Suprapubic skin (tissue), 4 donors: ENCODE data around the gene INTS11. TPM values are rescaled to one million over a fixed set of nuclear protein-coding genes. Genes with fewer than 3 reads are reported as not detected.

ENCODE experiments used
- DNase-seq, 2 donors: peaks; one replicate each; pipeline ENCODE4 v3.0.0-alpha.2; 2019; ENCODE audit warnings: low spot score in 2 of 2
- H3K27ac ChIP-seq: fragments of 200-600 bp; sonication (generic); one replicate; pipeline ENCODE4 v1.5.1; 2019
- H3K27me3 ChIP-seq: fragments of 200-600 bp; sonication (generic); one replicate; pipeline ENCODE4 v1.5.1; 2019
- H3K36me3 ChIP-seq: fragments of 200-600 bp; sonication (generic); one replicate; pipeline ENCODE4 v1.5.1; 2019
- H3K4me1 ChIP-seq: fragments of 200-600 bp; sonication (generic); one replicate; pipeline ENCODE4 v1.5.1; 2019
- H3K4me3 ChIP-seq: fragments of 200-600 bp; sonication (generic); one replicate; pipeline ENCODE4 v1.5.1; 2019; ENCODE audit warnings: mild to moderate bottlenecking
- H3K9me3 ChIP-seq: fragments of 200-600 bp; sonication (generic); one replicate; pipeline ENCODE4 v1.5.1; 2019
- CTCF ChIP-seq, 2 donors: fragments of 200-600 bp in 1 of 2; fragments of 450-650 bp in 1 of 2; sonication (generic) in 1 of 2; IDR thresholded peaks; one replicate each; pipeline ENCODE4 v1.5.1; 2016 to 2019; ENCODE audit warnings: antibody characterized with exemption in 2 of 2, mild to moderate bottlenecking in 1 of 2, moderate library complexity in 1 of 2
- EP300 ChIP-seq: sonication (generic); formaldehyde crosslinking; IDR thresholded peaks from one replicate; pipeline ENCODE4 v1.6.1; 2017; ENCODE audit warnings: antibody characterized with exemption
- POLR2A ChIP-seq, 2 donors: fragments of 450-650 bp; IDR thresholded peaks; one replicate each; pipeline ENCODE4 v1.6.1; 2017; ENCODE audit warnings: antibody characterized with exemption in 2 of 2, mild to moderate bottlenecking in 2 of 2, moderate library complexity in 2 of 2
- POLR2AphosphoS5 ChIP-seq, 3 donors: sonication (generic); formaldehyde crosslinking; IDR thresholded peaks; one replicate each; pipeline ENCODE4 v1.6.1; 2017; ENCODE audit warnings: antibody characterized with exemption in 3 of 3
- WGBS: methylation state at CpG from one replicate; pipeline ENCODE4 v1.1.5; 2018; 5-methylcytosine and 5-hydroxymethylcytosine counted together
- total RNA-seq, 4 donors: library from RNA; depleted of rRNA; stranded (reverse); fragments of >200 nt; gene quantifications; one replicate each; pipeline ENCODE4 v1.1.0, GENCODE V29; 2016

INTS11 gene
- total RNA-seq, 4 donors from 2014 or later, result 105 to 242 (median 151) TPM

- WGBS, result 87% methylated on average over 22 of the region's 62 CpGs
- peaks cover 64% of the 10 kb centered on the region for H3K36me3 ChIP-seq
- DNase-seq, result no peak
- no peaks in the 10 kb centered on the region for H3K27me3 ChIP-seq
- no peak for TF ChIP-seq POLR2AphosphoS5 (IDR thresholded peaks at IDR 0.05)
- no peak for TF ChIP-seq CTCF (IDR thresholded peaks at IDR 0.05)
- no peak for TF ChIP-seq POLR2A (IDR thresholded peaks at IDR 0.05)
- TF ChIP-seq EP300, result no peak
- no peak overlapping the region for H3K27ac ChIP-seq
- H3K4me3 ChIP-seq, result no peak overlapping the region
- no peaks in the 10 kb centered on the region for H3K9me3 ChIP-seq
- peaks cover 9% of the 10 kb centered on the region for H3K4me1 ChIP-seq
These were observed 28.1 kb downstream of the INTS11 start for GRCh38 chr1:1296070-1297061.

GRCh38 chr1:1295154-1295923 lies 29.1 kb downstream of the INTS11 start:
- no peak for DNase-seq
- peaks cover 60% of the 10 kb centered on the region for H3K36me3 ChIP-seq
- WGBS, result 97% methylated on average over 18 of the region's 35 CpGs
- H3K27ac ChIP-seq, result no peak overlapping the region
- H3K9me3 ChIP-seq, result no peaks in the 10 kb centered on the region
- peaks cover 20% of the 10 kb centered on the region for H3K4me1 ChIP-seq
- H3K4me3 ChIP-seq, result no peak overlapping the region
- TF ChIP-seq POLR2AphosphoS5 (IDR thresholded peaks at IDR 0.05) (no peak), EP300 (no peak), POLR2A (IDR thresholded peaks at IDR 0.05) (no peak), CTCF (IDR thresholded peaks at IDR 0.05) (no peak)
- H3K27me3 ChIP-seq, result no peaks in the 10 kb centered on the region

- no peaks in the 10 kb centered on the region for H3K9me3 ChIP-seq
- no peak for DNase-seq
- peaks cover 51% of the 10 kb centered on the region for H3K36me3 ChIP-seq
- H3K27ac ChIP-seq, result no peak overlapping the region
- no peak for TF ChIP-seq EP300
- TF ChIP-seq POLR2A (IDR thresholded peaks at IDR 0.05), result no peak
- TF ChIP-seq CTCF (IDR thresholded peaks at IDR 0.05), result no peak
- no peak for TF ChIP-seq POLR2AphosphoS5 (IDR thresholded peaks at IDR 0.05)
- 92% methylated on average over 10 of the region's 58 CpGs for WGBS
- no peaks in the 10 kb centered on the region for H3K27me3 ChIP-seq
- no peak overlapping the region for H3K4me3 ChIP-seq
- peaks cover 21% of the 10 kb centered on the region for H3K4me1 ChIP-seq
These were observed 30.1 kb downstream of the INTS11 start for GRCh38 chr1:1294250-1294890.

- TF ChIP-seq CTCF (IDR thresholded peaks at IDR 0.05) (no peak), POLR2AphosphoS5 (IDR thresholded peaks at IDR 0.05) (no peak), EP300 (no peak), POLR2A (IDR thresholded peaks at IDR 0.05) (no peak)
- WGBS, result 60% methylated on average over 2 of the region's 94 CpGs
- H3K4me1 ChIP-seq, result peaks cover 21% of the 10 kb centered on the region
- no peaks in the 10 kb centered on the region for H3K27me3 ChIP-seq
- H3K4me3 ChIP-seq, result no peak overlapping the region
- DNase-seq, result no peak
- H3K36me3 ChIP-seq, result peaks cover 45% of the 10 kb centered on the region
- H3K27ac ChIP-seq, result no peak overlapping the region
- no peaks in the 10 kb centered on the region for H3K9me3 ChIP-seq
These were observed 30.9 kb downstream of the INTS11 start for GRCh38 chr1:1293263-1294249.
